ENCODE results near the gene DHX35.

Gene DHX35

GRCh38 chr20:39080326-39080725 lies 118.2 kb downstream of the DHX35 start:
- no peak for TF ChIP-seq MAX (IDR thresholded peaks at IDR 0.05; ENCODE audit: low read depth, low read length)
- no peak for TF ChIP-seq CTCF (IDR thresholded peaks at IDR 0.05; ENCODE audit: low read depth, low read length)
- no peak for TF ChIP-seq MYC (IDR thresholded peaks at IDR 0.05; ENCODE audit: low read depth, low read length)
- TF ChIP-seq POLR2A (IDR thresholded peaks at IDR 0.05; ENCODE audit: extremely low read depth, insufficient read length): no peak
- no peak for DNase-seq (ENCODE audit: low read depth)
- no peak overlapping the region for H3K4me3 ChIP-seq (ENCODE audit: low read depth, low read length)

GRCh38 chr20:39081255-39081654 lies 119.1 kb downstream of the DHX35 start:
- DNase-seq (ENCODE audit: low read depth): peak; percentile 73
- no peak overlapping the region for H3K4me3 ChIP-seq (ENCODE audit: low read depth, low read length)
- TF ChIP-seq CTCF (IDR thresholded peaks at IDR 0.05; ENCODE audit: low read depth, low read length): peak; percentile 97
- TF ChIP-seq POLR2A (IDR thresholded peaks at IDR 0.05; ENCODE audit: extremely low read depth, insufficient read length): no peak
- TF ChIP-seq MYC (IDR thresholded peaks at IDR 0.05; ENCODE audit: low read depth, low read length): peak; percentile 21; the same call in 1 of the 2 replicates
- 0 out of 2 replicates have a peak, but pooled peaks have one; percentile 18 for TF ChIP-seq MAX (IDR thresholded peaks at IDR 0.05; ENCODE audit: low read depth, low read length)

GRCh38 chr20:39082622-39083398 lies 120.7 kb downstream of the DHX35 start:
- TF ChIP-seq POLR2A (IDR thresholded peaks at IDR 0.05; ENCODE audit: extremely low read depth, insufficient read length) (no peak), MAX (IDR thresholded peaks at IDR 0.05; ENCODE audit: low read depth, low read length) (no peak), CTCF (IDR thresholded peaks at IDR 0.05; ENCODE audit: low read depth, low read length) (no peak), MYC (IDR thresholded peaks at IDR 0.05; ENCODE audit: low read depth, low read length) (no peak)
- DNase-seq (ENCODE audit: low read depth): no peak
- no peak overlapping the region for H3K4me3 ChIP-seq (ENCODE audit: low read depth, low read length)

- TF ChIP-seq MAX (IDR thresholded peaks at IDR 0.05; ENCODE audit: low read depth, low read length) (no peak), CTCF (IDR thresholded peaks at IDR 0.05; ENCODE audit: low read depth, low read length) (no peak), POLR2A (IDR thresholded peaks at IDR 0.05; ENCODE audit: extremely low read depth, insufficient read length) (no peak), MYC (IDR thresholded peaks at IDR 0.05; ENCODE audit: low read depth, low read length) (no peak)
- no peak for DNase-seq (ENCODE audit: low read depth)
- no peak overlapping the region for H3K4me3 ChIP-seq (ENCODE audit: low read depth, low read length)
These were observed 121.6 kb downstream of the DHX35 start for GRCh38 chr20:39083761-39084160.

GRCh38 chr20:39089029-39089428 lies 126.9 kb downstream of the DHX35 start:
- H3K4me3 ChIP-seq (ENCODE audit: low read depth, low read length): no peak overlapping the region
- DNase-seq (ENCODE audit: low read depth): no peak
- TF ChIP-seq MYC (IDR thresholded peaks at IDR 0.05; ENCODE audit: low read depth, low read length): no peak
- no peak for TF ChIP-seq CTCF (IDR thresholded peaks at IDR 0.05; ENCODE audit: low read depth, low read length)
- TF ChIP-seq POLR2A (IDR thresholded peaks at IDR 0.05; ENCODE audit: extremely low read depth, insufficient read length): no peak
- no peak for TF ChIP-seq MAX (IDR thresholded peaks at IDR 0.05; ENCODE audit: low read depth, low read length)

Measured in NB4 (cell line).